AG04450 (cell line): ENCODE results near the gene HOGA1. TPM values are rescaled to one million over a fixed set of nuclear protein-coding genes. Genes with fewer than 3 reads are reported as not detected.
"Not testable (repeated sequence)": the region's sequence is repeated elsewhere in the genome, so short reads cannot be mapped to it uniquely, and the experiment has no call there.

ENCODE experiments used
- CTCF ChIA-PET: fragments of 300-600, 350-600 bp; formaldehyde crosslinking; extraction: SDS; loops from one replicate; lab custom pipeline; 2022; ENCODE audit warnings: antibody characterized with exemption, inconsistent platforms; lab: Charles Lee
- POLR2A ChIA-PET: fragments of 350-600 bp; formaldehyde crosslinking; extraction: SDS; loops from one replicate; lab custom pipeline; 2021; ENCODE audit warnings: antibody characterized with exemption, inconsistent platforms; lab: Yijun Ruan, JAX
- DNase-seq: peaks from one replicate; pipeline ENCODE4 v3.0.0-alpha.2; 2011; ENCODE audit warnings: low read depth, low spot score
- H3K27ac ChIP-seq: one replicate; pipeline ENCODE4 v1.5.1; 2012; ENCODE audit warnings: low read depth, low read length, control low read depth
- H3K27me3 ChIP-seq: one replicate; pipeline ENCODE4 v1.6.0; 2012; ENCODE audit warnings: low read length; ENCODE audit not compliant: control insufficient read depth, insufficient read depth
- H3K4me3 ChIP-seq: 2 replicates; pipeline ENCODE4 v1.5.1; 2011; ENCODE audit warnings: mild to moderate bottlenecking, low read depth, low read length, control low read depth
- H3K9me3 ChIP-seq: 2 replicates; pipeline ENCODE4 v1.5.1; 2012; ENCODE audit warnings: low read length; ENCODE audit not compliant: control insufficient read depth, insufficient read depth
- CTCF ChIP-seq: IDR thresholded peaks from 2 replicates; pipeline ENCODE4 v1.5.1; 2011; ENCODE audit warnings: low read depth, low read length, control low read depth, inconsistent platforms
- polyA plus RNA-seq: library from polyadenylated mRNA; depleted of rRNA; stranded (reverse); fragments of >200 nt; gene quantifications from 2 replicates; pipeline ENCODE4 v1.2.3, GENCODE V29; 2011

Gene HOGA1
- polyA plus RNA-seq, 1 experiment = 0.53 TPM

DNA sequence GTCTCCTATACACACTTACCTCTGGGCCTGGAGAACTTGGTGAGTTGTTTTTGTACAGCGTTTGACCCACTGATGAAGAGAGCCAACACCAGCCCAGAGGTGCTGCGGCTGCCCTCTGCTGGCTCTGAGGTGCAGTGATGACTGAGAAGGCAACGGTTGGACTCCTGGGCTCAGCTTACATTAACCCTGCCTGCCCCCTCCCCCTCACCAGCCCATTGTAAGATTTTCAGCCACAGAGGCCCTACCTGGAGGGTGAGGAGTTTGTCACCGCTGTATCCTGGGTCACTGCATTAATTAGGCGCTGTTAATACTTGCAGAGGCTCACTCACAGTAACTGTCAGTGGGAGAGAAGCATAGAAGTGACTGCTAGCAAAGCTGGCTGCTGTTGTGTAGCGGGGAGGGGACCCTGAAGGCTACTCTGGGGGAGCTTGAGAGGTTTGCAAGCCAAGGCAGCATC is 30.6 kb upstream of the HOGA1 start:
- CTCF ChIA-PET = interaction anchor here (0.6 to 4.7 kb wide), 29 partner anchors 8 to 149 kb away, joined by 3 to 44 read pairs (median 6); partner anchors contain the start of gene UBTD1
- Histone ChIP-seq H3K27ac (no peak overlapping the region), H3K9me3 (peaks cover 6% of the 10 kb centered on the region), H3K4me3 (no peak overlapping the region), H3K27me3 (no peaks in the 10 kb centered on the region)
- TF ChIP-seq CTCF = peak; percentile 94
- no peak for DNase-seq
- POLR2A ChIA-PET = interaction anchor here (1.3 kb wide), 1 partner anchor 55 kb away, joined by 5 read pairs; the partner anchor contains the start of gene UBTD1

GRCh38 chr10:97554336-97554735 is 29.9 kb upstream of the HOGA1 start:
- H3K4me3 ChIP-seq, H3K27me3 ChIP-seq, H3K27ac ChIP-seq, DNase-seq, H3K9me3 ChIP-seq: not testable (repeated sequence)
- ChIA-PET CTCF (interaction anchor here (0.8 to 4.7 kb wide), 24 partner anchors 9 to 147 kb away, joined by 3 to 44 read pairs (median 6); partner anchors contain the start of gene UBTD1), POLR2A (interaction anchor here (1.3 kb wide), 1 partner anchor 55 kb away, joined by 5 read pairs; the partner anchor contains the start of gene UBTD1)

GRCh38 chr10:97555541-97555940 is 28.6 kb upstream of the HOGA1 start:
- DNase-seq, POLR2A ChIA-PET, H3K9me3 ChIP-seq, H3K4me3 ChIP-seq, H3K27ac ChIP-seq, H3K27me3 ChIP-seq: not testable (repeated sequence)
- CTCF ChIA-PET = interaction anchor here (2.5 to 4.7 kb wide), 3 partner anchors 56 to 94 kb away, joined by 26 to 44 read pairs (median 27); partner anchors contain the start of gene UBTD1

- CTCF ChIA-PET, DNase-seq, H3K9me3 ChIP-seq, H3K27ac ChIP-seq, H3K27me3 ChIP-seq, H3K4me3 ChIP-seq, POLR2A ChIA-PET: not testable (repeated sequence)
Observed at GRCh38 chr10:97560731-97561381, 23.3 kb upstream of the HOGA1 start.

- POLR2A ChIA-PET, DNase-seq, H3K9me3 ChIP-seq, H3K27me3 ChIP-seq, H3K4me3 ChIP-seq, H3K27ac ChIP-seq, CTCF ChIA-PET: not testable (repeated sequence)
Observed at GRCh38 chr10:97561386-97562077, 22.7 kb upstream of the HOGA1 start.

GRCh38 chr10:97562329-97562728 is 21.9 kb upstream of the HOGA1 start:
- H3K9me3 ChIP-seq, H3K27ac ChIP-seq, POLR2A ChIA-PET, DNase-seq, CTCF ChIA-PET, H3K4me3 ChIP-seq, H3K27me3 ChIP-seq: not testable (repeated sequence)

- no peaks in the 10 kb centered on the region for H3K9me3 ChIP-seq
- POLR2A ChIA-PET = no interaction called here
- TF ChIP-seq CTCF = no peak
- CTCF ChIA-PET = no interaction called here
- DNase-seq = no peak
- no peak overlapping the region for H3K4me3 ChIP-seq
- no peaks in the 10 kb centered on the region for H3K27me3 ChIP-seq
- no peak overlapping the region for H3K27ac ChIP-seq
Observed at GRCh38 chr10:97563337-97563736, 20.9 kb upstream of the HOGA1 start.
